Activated naive CD8-positive, alpha-beta T cell treated with anti-CD3 and anti-CD28 coated beads, Interleukin-2, amount 10 ng/mL, durations not matched to agents 7 days and 5 days (primary cell): ENCODE data around the gene F5. TPM values are rescaled to one million over a fixed set of nuclear protein-coding genes. Genes with fewer than 3 reads are reported as not detected.
"Not testable (repeated sequence)": the region's sequence is repeated elsewhere in the genome, so short reads cannot be mapped to it uniquely, and the experiment has no call there.

Experiments
- ATAC-seq: fragments of 150-1000 bp; cut with Tn5 transposase; one replicate; pipeline ENCODE4 v1.10.0; 2021; ENCODE audit warnings: low read depth, moderate library complexity
- POLR2A ChIA-PET: fragments of 350-600 bp; sonication (Branson Sonifier 250); formaldehyde crosslinking; loops from one replicate; lab custom pipeline; 2021; ENCODE audit warnings: antibody characterized with exemption; lab: Charles Lee
- DNase-seq: peaks from one replicate; pipeline ENCODE4 v3.0.0; 2021
- H3K27ac Mint-ChIP-seq: one replicate; pipeline ENCODE4 v1.8.0; 2022; ENCODE audit warnings: mild to moderate bottlenecking, mixed read lengths
- H3K27me3 Mint-ChIP-seq: one replicate; pipeline ENCODE4 v1.8.0; 2022; ENCODE audit warnings: mild to moderate bottlenecking, moderate library complexity, mixed read lengths
- H3K36me3 Mint-ChIP-seq: one replicate; pipeline ENCODE4 v1.8.0; 2021; ENCODE audit warnings: mild to moderate bottlenecking, mixed read lengths
- H3K4me1 Mint-ChIP-seq: one replicate; pipeline ENCODE4 v1.8.0; 2021; ENCODE audit warnings: mixed read lengths
- H3K4me3 Mint-ChIP-seq: one replicate; pipeline ENCODE4 v1.8.0; 2022; ENCODE audit warnings: mild to moderate bottlenecking, moderate library complexity, mixed read lengths
- H3K9me3 Mint-ChIP-seq: one replicate; pipeline ENCODE4 v1.8.0; 2021; ENCODE audit warnings: mixed read lengths
- total RNA-seq, 2 experiments: library from RNA; stranded (reverse); gene quantifications; one replicate each; pipeline ENCODE4 v1.2.3, GENCODE V29; 2021

The F5 gene
- total RNA-seq, 2 experiments from 2014 or later: 0.99 to 1.3 TPM

DNA sequence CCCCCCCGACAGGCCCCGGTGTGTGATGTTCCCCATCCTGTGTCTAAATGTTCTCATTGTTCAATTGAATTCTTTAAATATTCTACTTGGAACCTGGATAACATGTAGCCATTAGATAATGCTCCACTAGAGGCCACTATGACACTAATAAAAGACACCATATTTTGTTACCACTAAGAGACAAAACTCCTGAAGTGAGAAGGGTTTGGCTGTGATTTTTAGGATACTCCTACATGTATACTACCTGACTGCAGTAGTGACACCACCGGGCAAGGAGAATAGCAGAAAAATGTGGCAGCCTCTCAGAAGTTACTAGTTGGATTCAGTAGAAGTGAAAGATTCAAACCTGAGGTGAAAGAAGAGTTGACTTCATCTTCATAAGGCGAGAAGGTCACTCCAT, 36.0 kb downstream of the F5 start:
- Mint-ChIP-seq H3K9me3 (no peaks in the 10 kb centered on the region), H3K4me1 (peaks cover 4% of the 10 kb centered on the region), H3K36me3 (no peaks in the 10 kb centered on the region), H3K27me3 (no peaks in the 10 kb centered on the region), H3K27ac (no peak overlapping the region), H3K4me3 (no peak overlapping the region)
- POLR2A ChIA-PET: no interaction called here
- no peak for DNase-seq
- ATAC-seq: peak; percentile 66

DNA sequence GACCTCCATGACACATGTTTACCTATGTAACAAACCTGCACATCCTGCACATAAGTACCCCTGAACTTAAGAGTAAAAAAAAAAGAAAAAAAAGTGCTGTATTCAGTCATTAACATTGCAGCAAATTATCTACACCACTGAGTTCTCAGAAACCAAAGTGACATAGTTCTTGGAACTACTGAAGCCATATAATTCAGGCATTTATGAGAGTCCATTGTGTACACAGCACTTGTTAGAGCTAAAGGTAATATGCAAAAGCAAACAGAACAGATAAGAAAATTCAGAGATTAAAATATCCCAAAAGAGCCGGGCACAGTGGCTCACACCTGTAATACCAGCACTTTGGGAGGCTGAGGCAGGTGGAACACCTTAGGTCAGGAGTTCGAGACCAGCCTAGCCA, 38.0 kb downstream of the F5 start:
- Mint-ChIP-seq H3K36me3 (no peaks in the 10 kb centered on the region), H3K27ac (no peak overlapping the region), H3K27me3 (peaks cover 1% of the 10 kb centered on the region), H3K9me3 (no peaks in the 10 kb centered on the region), H3K4me1 (peaks cover 4% of the 10 kb centered on the region), H3K4me3 (no peak overlapping the region)
- POLR2A ChIA-PET: no interaction called here
- DNase-seq (no peak), ATAC-seq (no peak)

DNA sequence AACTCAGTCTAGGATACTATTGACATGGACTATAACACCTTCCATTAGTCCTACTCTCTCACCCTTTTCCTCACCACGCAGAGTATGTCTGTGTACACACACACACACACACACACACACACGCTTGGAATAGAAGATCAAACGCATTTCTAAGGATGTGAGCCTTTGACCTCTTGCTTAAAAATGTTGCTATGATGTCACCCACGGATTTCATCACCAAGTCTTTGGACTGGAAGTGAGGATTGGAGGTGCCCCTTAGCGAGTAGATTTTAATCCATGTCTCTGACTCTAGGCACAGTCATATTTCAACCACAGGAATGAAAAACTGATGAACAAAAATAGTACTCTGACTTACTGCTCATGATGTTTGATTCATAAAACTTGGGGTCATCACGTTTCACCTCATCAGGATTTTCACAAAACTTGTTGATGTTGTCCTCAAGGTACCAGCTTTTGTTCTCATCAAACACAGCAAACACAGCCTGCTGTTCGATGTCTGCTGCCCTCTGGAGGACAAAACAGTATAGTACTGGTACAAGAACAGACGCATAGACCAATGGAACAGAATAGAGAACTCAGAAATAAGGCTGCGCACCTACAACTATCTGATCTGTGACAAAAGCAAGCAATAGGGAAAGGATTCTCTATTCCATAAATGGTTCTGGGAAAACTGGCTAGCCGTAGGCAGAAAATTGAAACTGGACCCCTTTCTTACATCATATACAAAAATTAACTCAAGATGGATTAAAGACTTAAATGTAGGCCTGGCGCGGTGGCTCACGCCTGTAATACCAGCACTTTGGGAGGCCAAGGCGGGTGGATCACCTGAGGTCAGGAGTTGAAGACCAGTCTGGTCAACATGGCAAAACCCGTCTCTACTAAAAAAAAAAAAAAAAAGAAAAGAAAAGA, 39.9 kb downstream of the F5 start:
- no peak overlapping the region for H3K27ac Mint-ChIP-seq
- ATAC-seq (peak; percentile 72), DNase-seq (no peak)
- POLR2A ChIA-PET: no interaction called here
- no peak overlapping the region for H3K4me3 Mint-ChIP-seq
- no peaks in the 10 kb centered on the region for H3K9me3 Mint-ChIP-seq
- no peaks in the 10 kb centered on the region for H3K36me3 Mint-ChIP-seq
- H3K4me1 Mint-ChIP-seq: peaks cover 4% of the 10 kb centered on the region
- peaks cover 1% of the 10 kb centered on the region for H3K27me3 Mint-ChIP-seq

DNA sequence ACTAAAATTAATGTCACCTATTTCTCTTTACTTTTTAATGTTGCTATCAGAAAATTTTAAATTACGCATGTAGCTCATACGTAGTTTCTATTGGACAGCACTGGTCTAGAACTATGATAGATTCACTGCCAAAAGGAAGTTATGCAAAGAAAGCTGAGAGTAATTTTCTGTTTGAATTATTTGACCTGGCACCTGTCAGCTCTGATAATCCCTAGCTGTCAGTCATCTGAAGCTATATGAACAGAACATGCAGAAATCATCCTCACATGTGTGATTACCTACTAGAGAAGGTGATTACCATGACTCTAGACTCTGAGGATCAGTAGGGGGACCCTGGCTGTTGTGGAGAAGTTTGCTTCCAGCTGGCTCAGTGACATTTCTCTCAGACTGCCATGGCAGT, 40.8 kb downstream of the F5 start:
- ATAC-seq: no peak
- POLR2A ChIA-PET: no interaction called here
- H3K27ac Mint-ChIP-seq: no peak overlapping the region

DNA sequence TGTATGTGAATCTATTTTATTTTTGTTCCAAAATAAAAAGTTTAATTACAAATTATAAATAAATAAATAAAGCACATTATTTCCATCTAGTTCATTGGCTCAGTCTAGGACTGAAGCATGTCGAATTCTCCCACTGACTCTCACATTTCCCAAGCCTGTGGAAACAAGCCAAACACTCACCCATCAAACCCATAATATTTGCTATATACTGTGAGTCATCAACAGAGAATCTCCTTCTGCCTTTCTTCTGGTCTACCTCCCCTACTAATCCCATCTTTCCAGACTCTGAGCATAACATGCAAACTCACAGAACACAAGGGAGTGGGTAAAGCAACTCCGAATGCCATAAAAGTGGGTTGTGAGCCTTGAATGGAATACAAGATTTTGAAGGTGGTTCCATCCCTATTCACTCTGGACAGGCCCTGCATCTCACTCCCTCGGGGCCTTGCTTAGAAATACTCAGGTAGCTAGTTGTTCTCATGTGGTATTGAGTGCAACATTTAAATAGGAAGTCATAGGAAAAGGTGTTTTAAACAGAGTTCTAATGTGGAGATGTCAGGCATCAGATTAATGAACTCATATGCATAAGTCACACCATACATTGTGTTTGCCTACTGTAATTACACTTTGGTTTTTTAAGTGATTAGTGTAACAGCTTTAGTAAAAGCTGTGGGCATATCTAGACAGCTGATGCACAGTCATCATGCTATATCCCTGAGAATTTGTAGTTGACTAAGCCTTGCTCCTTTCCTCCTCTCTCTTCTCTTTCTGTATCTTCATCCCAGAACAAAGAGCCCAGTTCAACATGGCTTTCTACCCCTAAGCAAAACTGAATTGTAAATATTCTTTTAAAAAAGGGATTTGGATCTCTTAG, 47.0 kb downstream of the F5 start:
- peaks cover 2% of the 10 kb centered on the region for H3K36me3 Mint-ChIP-seq
- POLR2A ChIA-PET: no interaction called here
- DNase-seq (no peak), ATAC-seq (no peak)
- H3K27ac Mint-ChIP-seq: no peak overlapping the region
- no peak overlapping the region for H3K4me3 Mint-ChIP-seq
- no peaks in the 10 kb centered on the region for H3K4me1 Mint-ChIP-seq
- H3K27me3 Mint-ChIP-seq: peaks cover 1% of the 10 kb centered on the region
- H3K9me3 Mint-ChIP-seq: no peaks in the 10 kb centered on the region

More for the DNA sequence above, 40.8 kb downstream of the F5 start:
- H3K36me3 Mint-ChIP-seq: no peaks in the 10 kb centered on the region
- H3K9me3 Mint-ChIP-seq: no peaks in the 10 kb centered on the region
- peaks cover 1% of the 10 kb centered on the region for H3K27me3 Mint-ChIP-seq
- peaks cover 4% of the 10 kb centered on the region for H3K4me1 Mint-ChIP-seq
- DNase-seq: no peak
- H3K4me3 Mint-ChIP-seq: no peak overlapping the region

DNA sequence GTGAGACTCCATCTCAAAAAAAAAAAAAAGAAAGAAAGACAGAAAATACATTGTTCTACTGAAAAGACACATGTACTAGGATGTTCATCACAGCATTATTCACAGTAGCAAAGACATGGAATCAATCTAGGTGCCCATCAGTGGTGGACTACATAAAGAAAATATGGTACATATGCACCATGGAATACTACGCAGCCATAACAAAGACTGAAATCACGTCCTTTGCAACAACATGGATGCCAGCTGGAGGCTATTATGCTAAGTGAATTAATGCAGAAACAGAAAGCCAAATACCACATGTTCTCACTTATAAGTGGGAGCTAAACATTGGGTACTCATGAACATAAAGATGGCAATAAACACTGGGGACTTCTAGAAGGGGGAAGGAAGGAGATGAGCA, 51.6 kb downstream of the F5 start:
- no peak overlapping the region for H3K27ac Mint-ChIP-seq
- peaks cover 2% of the 10 kb centered on the region for H3K36me3 Mint-ChIP-seq
- no peak overlapping the region for H3K4me3 Mint-ChIP-seq
- ATAC-seq: no peak
- DNase-seq: no peak
- peaks cover 3% of the 10 kb centered on the region for H3K27me3 Mint-ChIP-seq
- POLR2A ChIA-PET: no interaction called here
- H3K9me3 Mint-ChIP-seq: no peaks in the 10 kb centered on the region
- no peaks in the 10 kb centered on the region for H3K4me1 Mint-ChIP-seq

DNA sequence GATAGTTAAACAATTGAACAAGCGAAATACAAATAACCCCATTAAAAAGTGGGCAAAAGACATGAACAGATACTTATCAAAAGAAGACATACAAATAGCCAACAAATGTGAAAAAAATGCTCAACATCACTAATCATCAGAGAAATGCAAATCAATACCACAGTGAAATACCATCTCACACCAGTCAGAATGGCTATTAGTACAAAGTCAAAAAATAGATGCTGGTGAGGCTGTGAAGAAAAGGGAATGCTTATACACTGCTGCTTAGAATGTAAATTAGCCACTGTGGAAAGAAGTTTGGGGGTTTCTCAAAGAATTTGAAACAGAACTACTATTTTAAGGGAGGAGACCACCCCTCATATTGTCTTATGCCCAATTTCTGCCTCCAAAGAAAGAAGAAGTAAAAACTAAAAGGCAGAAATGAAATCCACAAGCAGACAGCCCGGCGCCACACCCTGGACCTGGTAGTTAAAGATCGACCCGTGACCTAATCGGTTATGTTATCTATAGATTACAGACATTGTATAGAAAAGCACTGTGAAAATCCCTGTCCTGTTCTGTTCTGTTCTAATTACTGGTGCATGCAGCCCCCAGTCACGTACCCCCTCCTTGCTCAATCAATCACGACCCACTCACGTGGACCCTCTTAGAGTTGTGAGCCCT, 52.6 kb downstream of the F5 start:
- H3K4me1 Mint-ChIP-seq, ATAC-seq, H3K27ac Mint-ChIP-seq, H3K36me3 Mint-ChIP-seq, DNase-seq, POLR2A ChIA-PET, H3K9me3 Mint-ChIP-seq, H3K27me3 Mint-ChIP-seq, H3K4me3 Mint-ChIP-seq: not testable (repeated sequence)

DNA sequence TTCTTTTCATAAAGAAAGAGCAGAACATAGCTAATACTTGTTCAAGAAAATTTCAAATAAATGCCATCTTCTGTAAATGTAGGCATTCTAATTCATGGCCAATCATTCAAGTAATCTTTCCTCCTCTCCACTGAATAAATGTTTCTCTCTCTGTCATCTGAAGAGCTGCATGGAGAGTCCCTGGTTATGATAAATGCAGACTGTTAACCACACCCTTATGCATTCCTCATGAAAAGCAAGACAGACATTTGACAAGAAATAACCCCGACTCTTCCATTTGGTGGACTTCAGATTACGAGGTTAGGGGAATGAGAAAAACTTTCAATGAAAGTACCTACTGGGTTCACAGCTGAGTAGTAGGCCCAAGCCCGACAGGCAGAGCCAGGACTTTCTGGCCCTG, 55.8 kb downstream of the F5 start:
- Mint-ChIP-seq H3K4me1 (peaks cover 12% of the 10 kb centered on the region), H3K27me3 (peaks cover 3% of the 10 kb centered on the region), H3K36me3 (peaks cover 2% of the 10 kb centered on the region), H3K27ac (no peak overlapping the region), H3K9me3 (no peaks in the 10 kb centered on the region), H3K4me3 (no peak overlapping the region)
- DNase-seq (no peak), ATAC-seq (no peak)
- POLR2A ChIA-PET: no interaction called here

DNA sequence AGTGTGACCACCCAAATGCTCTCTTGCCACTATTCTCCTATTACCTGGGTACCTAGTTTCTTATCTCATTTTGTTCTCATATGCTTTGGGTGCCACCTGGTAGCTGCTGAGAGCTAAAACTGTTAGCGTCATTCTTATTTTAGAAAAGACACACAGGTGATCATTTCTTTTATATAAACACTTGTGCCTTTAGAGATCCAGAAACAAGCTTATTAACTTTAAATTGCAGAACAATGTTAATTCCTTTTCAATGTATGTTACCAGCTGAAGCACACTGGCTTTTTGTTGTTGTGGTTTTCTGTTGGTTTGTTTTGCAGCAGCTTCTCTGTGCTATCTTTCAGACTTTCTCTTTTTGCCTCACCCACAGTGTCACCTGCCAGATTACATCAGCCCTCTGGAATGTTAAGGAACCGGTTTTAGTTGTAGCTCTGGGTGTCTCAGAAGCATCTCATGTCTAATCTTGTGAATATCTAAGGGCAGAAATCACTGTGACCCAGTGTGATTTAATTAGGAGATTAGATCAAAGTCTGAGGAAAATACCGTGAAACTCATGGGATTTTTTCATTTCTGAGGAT, 57.1 kb downstream of the F5 start:
- Mint-ChIP-seq H3K27ac (peak overlapping the region; percentile 7), H3K4me3 (peak overlapping the region; percentile 69), H3K36me3 (peaks cover 1% of the 10 kb centered on the region), H3K27me3 (peaks cover 3% of the 10 kb centered on the region), H3K4me1 (peaks cover 12% of the 10 kb centered on the region), H3K9me3 (no peaks in the 10 kb centered on the region)
- DNase-seq: no peak
- no peak for ATAC-seq
- POLR2A ChIA-PET: interaction anchor here (0.5 kb wide), 1 partner anchor 380 kb away, joined by 3 read pairs; no protein-coding TSS in a partner anchor

DNA sequence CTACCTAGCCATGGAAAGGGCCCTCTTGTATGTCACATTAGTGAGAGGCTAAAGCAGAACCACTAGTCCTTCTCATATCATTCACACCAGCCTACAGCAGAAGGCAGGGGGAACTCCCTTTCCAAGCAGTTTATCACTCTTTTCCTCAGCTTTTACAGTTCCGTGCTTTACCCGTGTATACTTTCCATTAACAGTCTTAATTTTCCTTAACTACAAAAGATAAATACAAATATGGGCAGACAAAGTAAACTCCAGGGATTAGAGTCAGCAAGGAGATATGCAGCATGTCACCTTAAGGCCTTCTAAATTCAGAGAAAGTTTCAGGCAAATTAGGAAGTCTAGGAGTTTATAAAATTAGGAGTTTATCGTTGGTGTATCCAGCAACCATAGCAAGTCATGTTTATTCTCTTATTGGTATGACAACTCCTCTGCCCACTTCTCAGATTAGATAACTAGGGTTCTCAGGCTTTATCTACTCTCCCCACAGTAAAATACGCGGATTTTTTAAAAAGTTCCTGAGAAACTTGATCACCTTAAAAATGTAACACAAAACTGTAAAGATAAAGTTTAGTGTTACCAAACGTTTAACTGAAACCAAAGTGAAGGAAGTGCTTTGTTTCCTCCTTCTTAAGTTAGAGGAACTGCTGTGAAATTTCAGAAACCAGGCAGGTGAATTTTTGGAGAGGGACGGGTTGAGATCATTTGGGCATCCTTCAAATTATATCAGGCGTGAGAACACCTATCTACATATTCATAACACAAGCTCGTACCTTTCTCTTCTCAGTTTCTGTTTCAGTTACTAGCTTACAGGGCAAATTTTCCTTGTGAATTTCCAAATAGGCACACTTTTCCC, 57.8 kb downstream of the F5 start:
- POLR2A ChIA-PET: no interaction called here
- Mint-ChIP-seq H3K9me3 (no peaks in the 10 kb centered on the region), H3K4me3 (peak overlapping the region; percentile 69), H3K27ac (peak overlapping the region; percentile 7), H3K27me3 (peaks cover 3% of the 10 kb centered on the region), H3K4me1 (peaks cover 12% of the 10 kb centered on the region), H3K36me3 (peaks cover 1% of the 10 kb centered on the region)
- DNase-seq (no peak), ATAC-seq (no peak)

DNA sequence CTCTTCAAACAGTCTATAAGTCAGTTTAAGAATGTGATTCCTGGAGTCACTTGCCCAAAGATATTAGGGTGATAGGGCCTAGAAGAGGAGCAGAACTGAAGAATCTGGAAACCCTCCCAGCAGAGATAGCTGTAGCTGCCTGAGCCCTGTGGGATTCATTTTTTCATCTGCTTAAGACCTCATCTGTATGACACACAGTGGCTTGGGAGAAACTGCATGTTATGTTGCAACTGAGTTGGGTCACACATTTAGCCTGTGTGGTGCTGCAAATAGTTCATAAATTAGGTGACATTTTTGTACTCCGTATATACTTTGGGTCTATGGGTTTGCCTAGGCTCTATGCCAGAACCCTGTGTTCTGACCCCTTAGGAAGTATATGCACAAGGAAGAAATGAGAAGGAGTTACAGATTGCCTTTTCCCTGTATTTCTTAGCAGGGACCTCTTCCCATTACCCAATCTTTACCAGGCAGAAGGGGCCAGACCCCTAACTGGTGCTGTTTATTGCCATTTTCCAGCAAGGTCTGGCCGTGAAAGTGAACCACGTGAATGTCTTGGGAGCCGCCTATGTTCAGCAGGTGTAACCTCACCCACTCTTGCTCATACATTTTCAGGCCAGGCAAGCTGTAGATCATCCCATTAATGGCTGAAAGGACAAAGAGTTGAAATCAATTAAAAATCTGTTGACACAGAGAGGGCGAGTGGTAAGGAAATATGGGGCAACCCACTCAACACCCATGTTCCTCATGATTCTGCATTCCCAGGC, 58.6 kb downstream of the F5 start:
- no peaks in the 10 kb centered on the region for H3K27me3 Mint-ChIP-seq
- H3K36me3 Mint-ChIP-seq: peaks cover 1% of the 10 kb centered on the region
- no peak overlapping the region for H3K4me3 Mint-ChIP-seq
- DNase-seq: no peak
- no peak for ATAC-seq
- no peak overlapping the region for H3K27ac Mint-ChIP-seq
- POLR2A ChIA-PET: no interaction called here
- no peaks in the 10 kb centered on the region for H3K9me3 Mint-ChIP-seq
- H3K4me1 Mint-ChIP-seq: peaks cover 12% of the 10 kb centered on the region

DNA sequence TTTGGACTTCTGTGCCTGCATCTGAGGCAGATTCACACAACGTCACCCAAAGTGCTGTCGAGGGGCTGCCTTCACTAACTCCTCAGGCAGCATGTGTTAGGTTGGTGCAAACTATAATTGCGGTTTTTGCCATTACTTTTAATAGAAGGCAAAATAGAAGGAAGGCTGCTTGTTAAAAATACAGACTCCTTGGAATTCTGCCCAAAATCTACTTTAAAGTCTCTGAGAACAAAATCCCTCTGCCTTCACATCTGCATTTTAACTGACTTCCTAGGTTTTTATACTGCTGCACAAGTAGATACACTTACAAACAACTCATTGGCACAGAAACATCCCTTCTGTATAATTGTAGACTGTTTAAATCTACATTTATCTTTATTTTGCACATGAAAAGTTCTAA, 59.3 kb downstream of the F5 start:
- peaks cover 12% of the 10 kb centered on the region for H3K4me1 Mint-ChIP-seq
- POLR2A ChIA-PET: no interaction called here
- H3K36me3 Mint-ChIP-seq: peaks cover 1% of the 10 kb centered on the region
- ATAC-seq (no peak), DNase-seq (no peak)
- no peak overlapping the region for H3K27ac Mint-ChIP-seq
- no peak overlapping the region for H3K4me3 Mint-ChIP-seq
- H3K9me3 Mint-ChIP-seq: no peaks in the 10 kb centered on the region
- no peaks in the 10 kb centered on the region for H3K27me3 Mint-ChIP-seq
